ENCODE results near the gene ATP8A2. TPM values are rescaled to one million over a fixed set of nuclear protein-coding genes. Genes with fewer than 3 reads are reported as not detected.
A peak's percentile ranks its signal among the peaks of the same experiment; 100 is the strongest.

ATP8A2 gene
- total and polyA plus RNA-seq, 9 of the 15 experiments (the other 6 are each of a cell fraction or from before 2014, with no cell fraction given): under 0.01 to 0.33 (median 0.06) TPM; not detected in 4

- no peak for DNase-seq (ENCODE audit: extremely low read depth in 1 of 4, low spot score in 3 of 4)
Measured at GRCh38 chr13:25762795-25763377, 391.1 kb downstream of the ATP8A2 start.

More at GRCh38 chr13:25762795-25763377, 391.1 kb downstream of the ATP8A2 start:
- Histone ChIP-seq H3K9me1 (ENCODE audit: control insufficient read depth, insufficient read depth, low read length) (no peaks in the 10 kb centered on the region), H3K79me2 (ENCODE audit: control insufficient read depth, insufficient read depth, low read length) (no peaks in the 10 kb centered on the region), H3K27ac (ENCODE audit: extremely low read depth, low read depth, low read length) (no peak overlapping the region), H3K9ac (ENCODE audit: insufficient read depth in 1 of 2, low read depth in 2 of 2, low read length in 2 of 2) (no peak overlapping the region), H3K4me3 (no peak overlapping the region), H2AFZ (ENCODE audit: low read depth, low read length) (no peak overlapping the region), H3K9me3 (replicated peaks; ENCODE audit: control insufficient read depth, insufficient read depth, low read depth, low read length) (no peaks in the 10 kb centered on the region), H3K36me3 (ENCODE audit: control insufficient read depth, insufficient read depth, low read length) (no peaks in the 10 kb centered on the region), H3K4me1 (replicated peaks in 1 of 2; ENCODE audit: control insufficient read depth in 2 of 2, insufficient read depth in 2 of 2, low read length in 2 of 2) (no peaks in the 10 kb centered on the region), H4K20me1 (replicated peaks; ENCODE audit: control insufficient read depth, insufficient read depth, low read length) (no peaks in the 10 kb centered on the region), H3K27me3 (ENCODE audit: control insufficient read depth in 2 of 2, insufficient read depth in 2 of 2, low read length in 2 of 2) (no peaks in the 10 kb centered on the region), H3K4me2 (ENCODE audit: insufficient read depth, low read length) (no peak overlapping the region)
- in situ Hi-C loops (cut with MboI) (no loop called here), intact Hi-C loops (cut with micrococcal nuclease) (no loop called here)
- WGBS (ENCODE audit: insufficient coverage, low coverage, missing lambda C conversion rate): 0% methylated on average over 7 of the region's 8 CpGs
- peak; percentile 31; the same call in 1 of the 2 replicates for TF ChIP-seq TFE3 (CRISPR knock-in tag; IDR thresholded peaks at IDR 0.05)
- TF ChIP-seq MEIS2 (IDR thresholded peaks at IDR 0.05; ENCODE audit: partially characterized antibody): no peak
- ChIA-PET CTCF (ENCODE audit: low intra/inter-chr PET ratio) (no interaction called here), POLR2A (interaction anchor here (0.9 kb wide), 1 partner anchor 9 kb away, joined by 3 read pairs; no protein-coding TSS in a partner anchor)
- FAIRE-seq: no peak
- no TSS peak for BruUV-seq (replicated peaks)
- no peak for ATAC-seq

Data from K562 (cell line).